HG02852 (cell line): Measurements from ENCODE around the gene PLXNA1.

Experiments used
- ATAC-seq: cut with Tn5 transposase; IDR thresholded peaks from one replicate; pipeline ENCODE4 v1.9.1; 2021; ENCODE audit warnings: mild to moderate bottlenecking, moderate library complexity; ENCODE audit not compliant: unreplicated experiment

PLXNA1 gene

GRCh38 chr3:126952261-126952982, 30.5 kb upstream of the PLXNA1 start:
- ATAC-seq = no peak

- ATAC-seq = no peak
Observed at GRCh38 chr3:126952983-126953660, 29.8 kb upstream of the PLXNA1 start.

GRCh38 chr3:126954141-126954842, 28.6 kb upstream of the PLXNA1 start:
- ATAC-seq = peak; percentile 72

- peak; percentile 69 for ATAC-seq
Observed at GRCh38 chr3:126955004-126955790, 27.7 kb upstream of the PLXNA1 start.

- no peak for ATAC-seq
Observed at GRCh38 chr3:126956361-126956760, 26.6 kb upstream of the PLXNA1 start.

- no peak for ATAC-seq
Observed at GRCh38 chr3:126956866-126957650, 25.9 kb upstream of the PLXNA1 start.

- ATAC-seq = no peak
Observed at GRCh38 chr3:126957776-126958637, 24.9 kb upstream of the PLXNA1 start.

GRCh38 chr3:126958638-126959085, 24.3 kb upstream of the PLXNA1 start:
- no peak for ATAC-seq

- no peak for ATAC-seq
Observed at GRCh38 chr3:126959136-126959920, 23.6 kb upstream of the PLXNA1 start.

- ATAC-seq = no peak
Observed at GRCh38 chr3:126959921-126960603, 22.9 kb upstream of the PLXNA1 start.

- no peak for ATAC-seq
Observed at GRCh38 chr3:126960604-126960995, 22.3 kb upstream of the PLXNA1 start.

GRCh38 chr3:126961191-126961790, 21.6 kb upstream of the PLXNA1 start:
- no peak for ATAC-seq

GRCh38 chr3:126961791-126962461, 21.0 kb upstream of the PLXNA1 start:
- ATAC-seq = no peak

GRCh38 chr3:126962756-126963155, 20.2 kb upstream of the PLXNA1 start:
- no peak for ATAC-seq

- ATAC-seq = no peak
Observed at GRCh38 chr3:126963261-126964190, 19.4 kb upstream of the PLXNA1 start.

GRCh38 chr3:126964261-126964660, 18.7 kb upstream of the PLXNA1 start:
- ATAC-seq = no peak
